ENCODE results near the gene RNF157. TPM values are rescaled to one million over a fixed set of nuclear protein-coding genes. Genes with fewer than 3 reads are reported as not detected.

RNF157 gene
- total and polyA plus RNA-seq, 2 of the 13 experiments (the other 11 are each of a cell fraction or from before 2014, with no cell fraction given): 0.44 to 1.5 TPM

DNA sequence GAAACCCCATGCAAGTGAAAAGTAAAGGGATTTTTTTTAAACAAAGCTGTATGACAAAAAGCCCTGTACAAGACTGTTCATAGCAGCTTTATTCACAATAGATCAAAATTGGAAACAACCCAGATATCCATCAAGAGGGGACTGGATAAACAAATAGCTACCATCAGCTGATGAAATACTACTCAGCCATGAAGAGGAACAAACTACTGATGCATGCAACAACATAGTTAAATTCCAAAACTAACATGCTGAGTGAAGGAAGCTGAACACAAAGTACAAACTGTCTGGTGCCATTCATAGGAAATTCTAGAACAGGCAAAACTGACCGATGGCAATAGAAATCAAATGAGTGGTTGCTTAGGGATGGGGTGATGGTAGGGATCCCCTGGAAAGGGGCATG, 114.4 kb downstream of the RNF157 start (continued):
- TF ChIP-seq, protein P1, sequence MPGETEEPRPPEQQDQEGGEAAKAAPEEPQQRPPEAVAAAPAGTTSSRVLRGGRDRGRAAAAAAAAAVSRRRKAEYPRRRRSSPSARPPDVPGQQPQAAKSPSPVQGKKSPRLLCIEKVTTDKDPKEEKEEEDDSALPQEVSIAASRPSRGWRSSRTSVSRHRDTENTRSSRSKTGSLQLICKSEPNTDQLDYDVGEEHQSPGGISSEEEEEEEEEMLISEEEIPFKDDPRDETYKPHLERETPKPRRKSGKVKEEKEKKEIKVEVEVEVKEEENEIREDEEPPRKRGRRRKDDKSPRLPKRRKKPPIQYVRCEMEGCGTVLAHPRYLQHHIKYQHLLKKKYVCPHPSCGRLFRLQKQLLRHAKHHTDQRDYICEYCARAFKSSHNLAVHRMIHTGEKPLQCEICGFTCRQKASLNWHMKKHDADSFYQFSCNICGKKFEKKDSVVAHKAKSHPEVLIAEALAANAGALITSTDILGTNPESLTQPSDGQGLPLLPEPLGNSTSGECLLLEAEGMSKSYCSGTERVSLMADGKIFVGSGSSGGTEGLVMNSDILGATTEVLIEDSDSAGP (CRISPR knock-in tag; IDR thresholded peaks at IDR 0.05; ENCODE audit: borderline replicate concordance): no peak
- TF ChIP-seq SMARCE1 (IDR thresholded peaks at IDR 0.05; ENCODE audit: borderline replicate concordance) (no peak), ZNF569 (CRISPR knock-in tag; IDR thresholded peaks at IDR 0.05; ENCODE audit: borderline replicate concordance) (no peak), ZNF281 (CRISPR knock-in tag; IDR thresholded peaks at IDR 0.05; ENCODE audit: borderline replicate concordance) (no peak), ZNF709 (CRISPR knock-in tag; IDR thresholded peaks at IDR 0.05) (no peak), ZNF230 (CRISPR knock-in tag; IDR thresholded peaks at IDR 0.05) (no peak), TOPORS (CRISPR knock-in tag; IDR thresholded peaks at IDR 0.05) (no peak)
- TF ChIP-seq, protein P2, sequence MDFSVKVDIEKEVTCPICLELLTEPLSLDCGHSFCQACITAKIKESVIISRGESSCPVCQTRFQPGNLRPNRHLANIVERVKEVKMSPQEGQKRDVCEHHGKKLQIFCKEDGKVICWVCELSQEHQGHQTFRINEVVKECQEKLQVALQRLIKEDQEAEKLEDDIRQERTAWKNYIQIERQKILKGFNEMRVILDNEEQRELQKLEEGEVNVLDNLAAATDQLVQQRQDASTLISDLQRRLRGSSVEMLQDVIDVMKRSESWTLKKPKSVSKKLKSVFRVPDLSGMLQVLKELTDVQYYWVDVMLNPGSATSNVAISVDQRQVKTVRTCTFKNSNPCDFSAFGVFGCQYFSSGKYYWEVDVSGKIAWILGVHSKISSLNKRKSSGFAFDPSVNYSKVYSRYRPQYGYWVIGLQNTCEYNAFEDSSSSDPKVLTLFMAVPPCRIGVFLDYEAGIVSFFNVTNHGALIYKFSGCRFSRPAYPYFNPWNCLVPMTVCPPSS (IDR thresholded peaks at IDR 0.05): no peak
